Fibroblast of villous mesenchyme (primary cell): ENCODE data around the gene ARFGEF3. TPM values are rescaled to one million over a fixed set of nuclear protein-coding genes. Genes with fewer than 3 reads are reported as not detected.
"Not testable (repeated sequence)": the region's sequence is repeated elsewhere in the genome, so short reads cannot be mapped to it uniquely, and the experiment has no call there.

Source experiments
- DNase-seq: peaks from one replicate; pipeline ENCODE4 v3.0.0-alpha.2; 2010; ENCODE audit warnings: low read depth
- H3K4me3 ChIP-seq: 2 replicates; pipeline ENCODE4 v1.5.1; 2011; ENCODE audit warnings: low read depth, mild to moderate bottlenecking, low read length
- CTCF ChIP-seq: IDR thresholded peaks from 2 replicates; pipeline ENCODE4 v1.5.1; 2012; ENCODE audit warnings: low read depth, mild to moderate bottlenecking, low read length; ENCODE audit not compliant: insufficient read depth
- total RNA-seq: library from RNA; depleted of rRNA; stranded (reverse); fragments of >200 nt; gene quantifications from 2 replicates; pipeline ENCODE4 v1.2.3, GENCODE V29; 2012

Gene ARFGEF3
- total RNA-seq, 1 donor: under 0.01 TPM

- no peak for TF ChIP-seq CTCF
- H3K4me3 ChIP-seq: no peak overlapping the region
- no peak for DNase-seq
Observed at GRCh38 chr6:138277835-138278234, 116.1 kb downstream of the ARFGEF3 start.

GRCh38 chr6:138278326-138278725 is 116.6 kb downstream of the ARFGEF3 start:
- DNase-seq: no peak
- H3K4me3 ChIP-seq: no peak overlapping the region
- peak; percentile 33 for TF ChIP-seq CTCF

GRCh38 chr6:138285800-138286199 is 124.1 kb downstream of the ARFGEF3 start:
- DNase-seq: no peak
- no peak overlapping the region for H3K4me3 ChIP-seq
- TF ChIP-seq CTCF: no peak

- no peak overlapping the region for H3K4me3 ChIP-seq
- no peak for DNase-seq
- no peak for TF ChIP-seq CTCF
Observed at GRCh38 chr6:138286698-138287097, 125.0 kb downstream of the ARFGEF3 start.

- peak; percentile 52 for TF ChIP-seq CTCF
- H3K4me3 ChIP-seq: no peak overlapping the region
- peak; percentile 7 for DNase-seq
Observed at GRCh38 chr6:138287144-138287955, 125.6 kb downstream of the ARFGEF3 start.

- DNase-seq: peak; percentile 41
- H3K4me3 ChIP-seq: not testable (repeated sequence)
Observed at GRCh38 chr6:138288428-138289085, 126.8 kb downstream of the ARFGEF3 start.

- no peak overlapping the region for H3K4me3 ChIP-seq
- DNase-seq: no peak
- no peak for TF ChIP-seq CTCF
Observed at GRCh38 chr6:138289739-138290138, 128.0 kb downstream of the ARFGEF3 start.
